Uterus (tissue), 4 donors: ENCODE measurements around the gene CERS6. TPM values are rescaled to one million over a fixed set of nuclear protein-coding genes. Genes with fewer than 3 reads are reported as not detected.
A peak's percentile ranks its signal among the peaks of the same experiment; 100 is the strongest.
"Not testable (repeated sequence)": the region's sequence is repeated elsewhere in the genome, so short reads cannot be mapped to it uniquely, and the experiment has no call there.

Experiments used
- DNase-seq, 2 donors: peaks; one replicate each; pipeline ENCODE4 v3.0.0-alpha.2; 2019 to 2020
- H3K27ac ChIP-seq, 2 donors: fragments of 200-600 bp; sonication (generic); 1 replicate in 1 of 2; 2 replicates in 1 of 2; pipeline ENCODE4 v1.5.1; 2016 to 2018
- H3K27me3 ChIP-seq, 2 donors: fragments of 200-600 bp; sonication (generic); one replicate each; pipeline ENCODE4 v1.5.1; 2018 to 2019; ENCODE audit warnings: control low read depth in 1 of 2
- H3K36me3 ChIP-seq, 2 donors: fragments of 200-600 bp; sonication (generic); one replicate each; pipeline ENCODE4 v1.5.1; 2019; ENCODE audit warnings: control low read depth in 1 of 2
- H3K4me1 ChIP-seq, 2 donors: fragments of 200-600 bp; sonication (generic); one replicate each; pipeline ENCODE4 v1.5.1; 2018 to 2019; ENCODE audit warnings: control low read depth in 1 of 2
- H3K4me3 ChIP-seq, 2 donors: fragments of 200-600 bp; sonication (generic); 1 replicate in 1 of 2; 2 replicates in 1 of 2; pipeline ENCODE4 v1.5.1; 2018 to 2019; ENCODE audit warnings: mild to moderate bottlenecking in 1 of 2
- H3K9me3 ChIP-seq, 2 donors: fragments of 200-600 bp; sonication (generic); one replicate each; pipeline ENCODE4 v1.5.1; 2019; ENCODE audit warnings: control low read depth in 1 of 2
- POLR2A ChIP-seq, 2 donors: fragments of 450-650 bp; IDR thresholded peaks; one replicate each; pipeline ENCODE4 v1.6.1; 2016; ENCODE audit warnings: antibody characterized with exemption in 2 of 2, mild to moderate bottlenecking in 1 of 2, moderate library complexity in 1 of 2
- intact Hi-C: fragments of 100-400 bp; cut with DNase I; formaldehyde crosslinking; loops from one replicate; pipeline ENCODE4 v1.15.1; 2023; ENCODE audit warnings: low total_unique reads
- total RNA-seq, 4 donors: library from RNA; depleted of rRNA in 3 of 4; stranded (reverse); fragments of >200 nt in 3 of 4; gene quantifications; one replicate each; pipeline versions ENCODE4 v1.1.0 to v1.2.4, GENCODE V29; 2014 to 2023
- TF ChIP-seq, protein P1 (sequence below), 4 experiments: fragments of 200-600 bp in 2 of 4; fragments of 450-650 bp in 2 of 4; sonication (generic) in 2 of 4; IDR thresholded peaks; one replicate each; pipeline ENCODE4 v1.5.1; 2016 to 2019; ENCODE audit warnings: antibody characterized with exemption in 4 of 4, mild to moderate bottlenecking in 2 of 4, moderate library complexity in 1 of 4
- donor health status: DM: yes; HTN: yes; CAD: no.

CERS6 gene, protein sequence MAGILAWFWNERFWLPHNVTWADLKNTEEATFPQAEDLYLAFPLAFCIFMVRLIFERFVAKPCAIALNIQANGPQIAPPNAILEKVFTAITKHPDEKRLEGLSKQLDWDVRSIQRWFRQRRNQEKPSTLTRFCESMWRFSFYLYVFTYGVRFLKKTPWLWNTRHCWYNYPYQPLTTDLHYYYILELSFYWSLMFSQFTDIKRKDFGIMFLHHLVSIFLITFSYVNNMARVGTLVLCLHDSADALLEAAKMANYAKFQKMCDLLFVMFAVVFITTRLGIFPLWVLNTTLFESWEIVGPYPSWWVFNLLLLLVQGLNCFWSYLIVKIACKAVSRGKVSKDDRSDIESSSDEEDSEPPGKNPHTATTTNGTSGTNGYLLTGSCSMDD
- total RNA-seq = 10 to 100 TPM; 20.0 to 47.2 (median 26.6) TPM

DNA sequence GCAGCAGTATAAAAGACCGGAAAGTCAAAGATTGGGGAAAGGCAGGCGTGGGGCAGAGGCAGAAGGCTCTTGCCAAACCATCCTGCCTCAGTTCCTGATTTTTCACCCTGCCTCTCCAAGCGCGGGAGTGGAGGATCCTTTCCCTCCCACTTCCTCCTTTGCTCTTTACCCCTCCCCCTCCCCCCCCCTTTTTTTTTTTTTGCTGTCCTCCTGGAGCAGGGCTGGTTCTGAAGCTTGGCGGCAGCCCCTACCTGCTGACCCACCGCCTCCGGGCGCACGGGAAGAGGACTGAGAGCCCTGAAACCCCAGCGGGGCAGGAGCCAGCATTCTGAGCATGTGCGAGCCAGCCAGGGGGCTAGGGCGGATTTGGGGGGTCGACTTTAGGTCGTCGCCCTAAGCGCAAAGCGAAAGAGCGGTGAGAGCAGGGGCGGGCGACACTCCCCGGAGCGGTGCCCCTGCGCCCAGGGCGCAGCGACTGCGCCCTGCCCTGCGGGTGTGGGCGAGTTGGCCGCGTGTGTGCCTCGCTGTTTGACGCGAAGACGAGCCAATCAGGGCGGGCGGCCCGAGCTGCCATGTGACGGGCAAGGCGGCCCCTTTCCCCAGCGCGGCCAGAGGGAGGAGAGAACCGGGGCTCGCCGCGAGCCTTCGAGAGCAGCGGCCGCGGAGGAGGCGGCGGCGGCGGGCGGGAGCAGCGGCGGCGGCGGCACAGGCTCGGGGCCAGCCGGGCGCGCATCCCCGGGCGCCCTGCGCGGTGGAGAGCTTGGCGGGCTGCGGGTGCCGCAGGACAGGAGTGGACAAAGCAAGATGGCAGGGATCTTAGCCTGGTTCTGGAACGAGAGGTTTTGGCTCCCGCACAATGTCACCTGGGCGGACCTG, at the start of gene CERS6:
CERS6 (plus strand) TSS at position 628 of the 876 bp plus-strand sequence; CDS start at position 805, 177 bp downstream.
- TF ChIP-seq, protein P1, sequence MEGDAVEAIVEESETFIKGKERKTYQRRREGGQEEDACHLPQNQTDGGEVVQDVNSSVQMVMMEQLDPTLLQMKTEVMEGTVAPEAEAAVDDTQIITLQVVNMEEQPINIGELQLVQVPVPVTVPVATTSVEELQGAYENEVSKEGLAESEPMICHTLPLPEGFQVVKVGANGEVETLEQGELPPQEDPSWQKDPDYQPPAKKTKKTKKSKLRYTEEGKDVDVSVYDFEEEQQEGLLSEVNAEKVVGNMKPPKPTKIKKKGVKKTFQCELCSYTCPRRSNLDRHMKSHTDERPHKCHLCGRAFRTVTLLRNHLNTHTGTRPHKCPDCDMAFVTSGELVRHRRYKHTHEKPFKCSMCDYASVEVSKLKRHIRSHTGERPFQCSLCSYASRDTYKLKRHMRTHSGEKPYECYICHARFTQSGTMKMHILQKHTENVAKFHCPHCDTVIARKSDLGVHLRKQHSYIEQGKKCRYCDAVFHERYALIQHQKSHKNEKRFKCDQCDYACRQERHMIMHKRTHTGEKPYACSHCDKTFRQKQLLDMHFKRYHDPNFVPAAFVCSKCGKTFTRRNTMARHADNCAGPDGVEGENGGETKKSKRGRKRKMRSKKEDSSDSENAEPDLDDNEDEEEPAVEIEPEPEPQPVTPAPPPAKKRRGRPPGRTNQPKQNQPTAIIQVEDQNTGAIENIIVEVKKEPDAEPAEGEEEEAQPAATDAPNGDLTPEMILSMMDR (IDR thresholded peaks at IDR 0.05) = peak in 1 of 4 experiments; percentile 15
- TF ChIP-seq POLR2A (IDR thresholded peaks at IDR 0.05) = peak; percentile 86 to 93
- intact Hi-C loops = no loop called here

DNA sequence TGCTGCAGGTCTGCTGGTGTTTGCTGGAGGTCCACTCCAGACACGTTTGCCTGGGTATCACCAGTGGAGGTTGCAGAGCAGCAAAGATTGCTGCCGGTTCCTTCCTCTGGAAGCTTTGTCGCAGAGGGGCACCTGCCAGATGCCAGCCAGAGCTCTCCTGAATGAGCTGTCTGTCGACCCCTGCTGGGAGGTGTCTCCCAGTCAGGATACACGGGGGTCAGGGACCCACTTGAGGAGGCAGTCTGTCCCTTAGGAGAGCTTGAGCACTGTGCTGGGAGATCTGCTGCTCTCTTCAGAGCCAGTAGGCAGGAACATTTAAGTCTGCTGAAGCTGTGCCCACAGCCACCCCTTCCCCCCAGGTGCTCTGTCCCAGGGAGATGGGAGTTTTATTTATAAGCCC, 43.8 kb upstream of the CERS6 start:
- H3K4me1 ChIP-seq, DNase-seq, H3K4me3 ChIP-seq, H3K27ac ChIP-seq, H3K9me3 ChIP-seq, H3K36me3 ChIP-seq, H3K27me3 ChIP-seq, intact Hi-C loops: not testable (repeated sequence)

More for the DNA sequence above, at the start of gene CERS6:
- Histone ChIP-seq H3K4me3 (peak within 1 kb of the TSS; percentile 96 to 99), H3K4me1 (no peaks in the 10 kb centered on the region), H3K27ac (peak within 1 kb of the TSS; percentile 89 to 96), H3K9me3 (no peaks in the 10 kb centered on the region), H3K36me3 (no peaks in the 10 kb centered on the region), H3K27me3 (no peaks in the 10 kb centered on the region)
- peak; percentile 95 to 96 for DNase-seq

DNA sequence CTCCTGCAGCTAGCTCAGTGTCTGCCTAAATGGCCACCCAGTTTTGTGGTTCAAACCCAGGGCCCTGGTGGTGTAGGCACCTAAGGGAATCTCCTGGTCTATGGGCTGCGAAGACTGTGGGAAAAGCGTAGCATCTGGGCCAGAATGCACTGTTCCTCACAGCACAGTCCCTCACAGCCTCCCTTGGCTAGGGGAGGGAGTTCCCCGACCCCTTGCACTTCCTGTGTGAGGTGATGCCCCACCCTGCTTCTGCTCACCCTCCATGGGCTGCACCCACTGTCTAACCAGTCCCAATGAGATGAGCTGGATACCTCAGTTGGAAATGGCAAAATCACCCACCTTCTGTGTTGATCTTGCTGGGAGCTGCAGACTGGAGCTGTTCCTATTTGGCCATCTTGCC, 43.0 kb upstream of the CERS6 start:
- H3K4me3 ChIP-seq, H3K4me1 ChIP-seq, DNase-seq, H3K27me3 ChIP-seq, intact Hi-C loops, H3K27ac ChIP-seq, H3K9me3 ChIP-seq, H3K36me3 ChIP-seq: not testable (repeated sequence)

DNA sequence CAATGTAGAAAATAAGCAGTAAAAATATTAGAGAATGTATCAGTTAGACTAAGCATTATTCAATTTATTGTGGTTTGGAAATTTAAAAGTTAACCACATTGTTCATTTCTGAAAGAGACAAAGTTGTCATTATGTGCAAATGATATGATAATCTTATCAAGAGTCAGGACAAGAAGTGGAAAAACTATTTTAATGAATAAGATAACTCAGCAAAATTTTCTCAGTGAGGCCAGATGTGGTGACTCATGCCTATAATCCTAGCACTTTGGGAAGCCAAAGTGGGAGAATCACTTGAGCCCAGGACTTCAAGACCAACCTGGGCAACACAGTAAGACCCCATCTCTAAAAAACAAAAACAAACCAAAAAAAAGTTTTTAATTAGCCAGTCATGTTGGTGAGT, 39.5 kb upstream of the CERS6 start:
- intact Hi-C loops = no loop called here
- Histone ChIP-seq H3K36me3 (no peaks in the 10 kb centered on the region), H3K27me3 (no peaks in the 10 kb centered on the region), H3K27ac (no peak overlapping the region), H3K4me3 (no peak overlapping the region), H3K9me3 (no peaks in the 10 kb centered on the region), H3K4me1 (no peaks in the 10 kb centered on the region)
- DNase-seq = no peak
- no peak for TF ChIP-seq POLR2A (IDR thresholded peaks at IDR 0.05)
- TF ChIP-seq, protein P1 (IDR thresholded peaks at IDR 0.05) = no peak

DNA sequence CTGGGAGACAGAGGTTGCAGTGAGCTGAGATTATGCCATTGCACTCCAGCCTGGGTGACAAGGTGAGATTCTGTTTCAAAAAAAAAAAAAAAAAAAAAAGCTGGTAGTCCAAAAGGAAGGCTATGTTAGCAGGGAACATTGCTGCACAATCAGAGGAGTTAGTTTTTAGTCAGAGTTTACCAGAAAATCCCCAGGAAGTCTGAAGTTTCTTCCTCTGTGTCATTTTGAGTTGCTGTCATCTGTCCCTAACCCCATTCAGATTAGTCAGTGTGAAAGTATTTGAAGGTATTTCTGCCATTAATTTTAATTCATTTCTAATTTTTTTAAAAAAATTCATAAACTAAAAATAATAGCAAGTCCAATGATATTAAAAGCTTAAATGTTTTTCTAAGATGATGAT, 33.5 kb upstream of the CERS6 start:
- TF ChIP-seq POLR2A (IDR thresholded peaks at IDR 0.05) = no peak
- TF ChIP-seq, protein P1 (IDR thresholded peaks at IDR 0.05) = no peak
- intact Hi-C loops = no loop called here
- Histone ChIP-seq H3K27ac (no peak overlapping the region), H3K9me3 (no peaks in the 10 kb centered on the region), H3K4me3 (no peak overlapping the region), H3K27me3 (no peaks in the 10 kb centered on the region), H3K36me3 (no peaks in the 10 kb centered on the region), H3K4me1 (no peaks in the 10 kb centered on the region)
- no peak for DNase-seq
